ENCODE data around the gene ZBTB49.

The ZBTB49 gene

DNA sequence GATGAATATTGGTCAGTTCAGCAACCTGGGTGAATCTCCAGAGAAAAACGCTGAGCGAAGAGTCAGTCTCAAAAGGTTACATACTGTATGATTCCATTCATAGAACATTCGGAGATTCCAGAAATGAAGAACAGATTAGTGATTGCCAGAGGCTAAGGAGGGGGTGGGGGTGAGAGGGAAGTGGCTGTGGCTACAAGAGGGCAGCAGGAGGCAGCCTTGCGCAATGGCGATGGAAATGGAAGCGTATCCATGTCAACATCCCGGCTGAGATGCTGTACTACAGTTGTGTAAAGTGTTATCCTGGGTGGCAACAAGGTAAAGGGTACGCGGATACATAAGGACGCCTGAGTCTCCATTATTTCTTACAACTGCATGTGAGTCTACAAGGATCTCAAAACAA lies 18.1 kb upstream of the ZBTB49 start:
- no peaks in the 10 kb centered on the region for H3K9me3 ChIP-seq (ENCODE audit: severe bottlenecking)
- H3K36me3 ChIP-seq: peaks cover 67% of the 10 kb centered on the region
- H3K27ac ChIP-seq: no peak overlapping the region
- H3K4me3 ChIP-seq (ENCODE audit: low read depth, low read length): no peak overlapping the region
- H3K27me3 ChIP-seq (ENCODE audit: insufficient read depth, low read depth, severe bottlenecking): no peaks in the 10 kb centered on the region
- TF ChIP-seq, protein P1, sequence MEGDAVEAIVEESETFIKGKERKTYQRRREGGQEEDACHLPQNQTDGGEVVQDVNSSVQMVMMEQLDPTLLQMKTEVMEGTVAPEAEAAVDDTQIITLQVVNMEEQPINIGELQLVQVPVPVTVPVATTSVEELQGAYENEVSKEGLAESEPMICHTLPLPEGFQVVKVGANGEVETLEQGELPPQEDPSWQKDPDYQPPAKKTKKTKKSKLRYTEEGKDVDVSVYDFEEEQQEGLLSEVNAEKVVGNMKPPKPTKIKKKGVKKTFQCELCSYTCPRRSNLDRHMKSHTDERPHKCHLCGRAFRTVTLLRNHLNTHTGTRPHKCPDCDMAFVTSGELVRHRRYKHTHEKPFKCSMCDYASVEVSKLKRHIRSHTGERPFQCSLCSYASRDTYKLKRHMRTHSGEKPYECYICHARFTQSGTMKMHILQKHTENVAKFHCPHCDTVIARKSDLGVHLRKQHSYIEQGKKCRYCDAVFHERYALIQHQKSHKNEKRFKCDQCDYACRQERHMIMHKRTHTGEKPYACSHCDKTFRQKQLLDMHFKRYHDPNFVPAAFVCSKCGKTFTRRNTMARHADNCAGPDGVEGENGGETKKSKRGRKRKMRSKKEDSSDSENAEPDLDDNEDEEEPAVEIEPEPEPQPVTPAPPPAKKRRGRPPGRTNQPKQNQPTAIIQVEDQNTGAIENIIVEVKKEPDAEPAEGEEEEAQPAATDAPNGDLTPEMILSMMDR (IDR thresholded peaks at IDR 0.05; ENCODE audit: low read depth, low read length): peak; percentile 65
- DNase-seq: peak; percentile 42

DNA sequence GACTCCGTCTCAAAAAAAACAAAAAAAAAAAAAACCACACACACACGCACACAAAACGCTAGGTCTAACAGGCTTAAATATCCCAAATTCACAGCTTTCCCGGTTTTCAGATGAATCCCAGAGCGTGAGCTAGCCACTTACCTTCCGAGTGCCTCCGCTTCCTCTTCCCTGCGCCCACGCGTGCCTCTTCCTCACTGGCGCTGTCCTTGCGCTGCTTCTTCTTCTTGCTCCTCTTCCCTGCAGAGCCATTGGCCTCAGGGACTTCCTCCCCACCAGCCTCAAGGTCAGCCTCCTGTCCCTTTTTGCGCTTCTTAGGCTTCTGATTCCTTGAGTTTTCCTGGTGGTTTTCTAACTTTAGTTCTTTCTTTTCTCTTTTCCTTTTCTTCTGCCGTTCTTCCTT lies 15.8 kb upstream of the ZBTB49 start:
- H3K36me3 ChIP-seq: peaks cover 76% of the 10 kb centered on the region
- no peak overlapping the region for H3K27ac ChIP-seq
- TF ChIP-seq, protein P1 (IDR thresholded peaks at IDR 0.05; ENCODE audit: low read depth, low read length): no peak

GRCh38 chr4:4277531-4277930 lies 12.5 kb upstream of the ZBTB49 start:
- TF ChIP-seq, protein P1 (IDR thresholded peaks at IDR 0.05; ENCODE audit: low read depth, low read length): no peak
- no peak for DNase-seq

More for the DNA sequence above, 15.8 kb upstream of the ZBTB49 start:
- Histone ChIP-seq H3K4me3 (ENCODE audit: low read depth, low read length) (no peak overlapping the region), H3K9me3 (ENCODE audit: severe bottlenecking) (no peaks in the 10 kb centered on the region), H3K27me3 (ENCODE audit: insufficient read depth, low read depth, severe bottlenecking) (no peaks in the 10 kb centered on the region)
- DNase-seq: no peak

DNA sequence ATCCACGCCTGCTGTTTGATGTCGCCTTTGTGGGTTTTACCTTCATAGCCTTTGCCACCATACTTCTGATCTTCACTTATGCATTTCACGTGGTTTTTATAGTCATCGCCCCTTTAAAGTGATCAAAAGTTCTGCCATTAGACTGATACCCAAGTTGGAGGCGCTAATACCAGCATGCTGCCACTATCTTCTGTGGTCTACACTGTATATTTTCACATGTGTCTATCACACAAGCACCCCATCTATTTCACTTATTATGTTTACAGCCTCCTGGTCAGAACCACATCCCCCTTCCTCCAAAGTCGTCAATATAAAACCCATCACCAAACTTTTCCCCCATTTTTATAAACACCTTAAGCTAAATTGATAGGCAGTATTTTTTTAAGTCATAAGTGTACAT lies 8.3 kb upstream of the ZBTB49 start:
- Histone ChIP-seq H3K9me3 (ENCODE audit: severe bottlenecking) (no peaks in the 10 kb centered on the region), H3K36me3 (peaks cover 85% of the 10 kb centered on the region), H3K27ac (no peak overlapping the region), H3K4me3 (ENCODE audit: low read depth, low read length) (no peak overlapping the region), H3K27me3 (ENCODE audit: insufficient read depth, low read depth, severe bottlenecking) (no peaks in the 10 kb centered on the region)
- TF ChIP-seq, protein P1 (IDR thresholded peaks at IDR 0.05; ENCODE audit: low read depth, low read length): no peak
- DNase-seq: no peak

More at GRCh38 chr4:4277531-4277930, 12.5 kb upstream of the ZBTB49 start:
- H3K27me3 ChIP-seq (ENCODE audit: insufficient read depth, low read depth, severe bottlenecking): no peaks in the 10 kb centered on the region
- no peak overlapping the region for H3K27ac ChIP-seq
- H3K4me3 ChIP-seq (ENCODE audit: low read depth, low read length): no peak overlapping the region
- H3K9me3 ChIP-seq (ENCODE audit: severe bottlenecking): no peaks in the 10 kb centered on the region
- peaks cover 86% of the 10 kb centered on the region for H3K36me3 ChIP-seq

- H3K36me3 ChIP-seq: peaks cover 62% of the 10 kb centered on the region
- TF ChIP-seq, protein P1 (IDR thresholded peaks at IDR 0.05; ENCODE audit: low read depth, low read length): no peak
- H3K27me3 ChIP-seq (ENCODE audit: insufficient read depth, low read depth, severe bottlenecking): no peaks in the 10 kb centered on the region
- no peak for DNase-seq
- peaks cover 5% of the 10 kb centered on the region for H3K9me3 ChIP-seq (ENCODE audit: severe bottlenecking)
- H3K27ac ChIP-seq: no peak overlapping the region
- no peak overlapping the region for H3K4me3 ChIP-seq (ENCODE audit: low read depth, low read length)
These were observed 5.0 kb upstream of the ZBTB49 start for GRCh38 chr4:4284827-4285618.
